ENCODE data around the gene EIF4A2.
"Not testable (repeated sequence)": the region's sequence is repeated elsewhere in the genome, so short reads cannot be mapped to it uniquely, and the experiment has no call there.

EIF4A2 gene

GRCh38 chr3:186784820-186785494 lies 1.6 kb downstream of the EIF4A2 start:
- DNase-seq (ENCODE audit: low spot score): no peak

- DNase-seq (ENCODE audit: low spot score): no peak
These were observed 2.2 kb downstream of the EIF4A2 start for GRCh38 chr3:186785495-186786018.

DNA sequence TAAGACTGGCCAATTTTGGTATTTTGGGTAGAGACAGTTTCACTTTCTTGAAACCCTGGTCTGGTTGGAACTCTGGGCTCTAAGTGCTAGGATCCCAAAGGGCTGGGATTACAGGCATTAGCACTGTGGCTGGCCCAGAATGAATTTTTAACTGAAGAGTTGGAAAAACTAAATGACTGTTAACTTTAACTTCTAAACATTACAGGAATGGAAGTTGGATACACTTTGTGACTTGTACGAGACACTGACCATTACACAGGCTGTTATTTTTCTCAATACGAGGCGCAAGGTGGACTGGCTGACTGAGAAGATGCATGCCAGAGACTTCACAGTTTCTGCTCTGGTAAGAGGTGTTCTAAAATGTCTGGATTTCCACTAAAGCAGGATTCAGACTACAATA lies 3.5 kb downstream of the EIF4A2 start:
- DNase-seq (ENCODE audit: low spot score): no peak

GRCh38 chr3:186787642-186788481 lies 4.5 kb downstream of the EIF4A2 start:
- DNase-seq (ENCODE audit: low spot score): no peak

DNA sequence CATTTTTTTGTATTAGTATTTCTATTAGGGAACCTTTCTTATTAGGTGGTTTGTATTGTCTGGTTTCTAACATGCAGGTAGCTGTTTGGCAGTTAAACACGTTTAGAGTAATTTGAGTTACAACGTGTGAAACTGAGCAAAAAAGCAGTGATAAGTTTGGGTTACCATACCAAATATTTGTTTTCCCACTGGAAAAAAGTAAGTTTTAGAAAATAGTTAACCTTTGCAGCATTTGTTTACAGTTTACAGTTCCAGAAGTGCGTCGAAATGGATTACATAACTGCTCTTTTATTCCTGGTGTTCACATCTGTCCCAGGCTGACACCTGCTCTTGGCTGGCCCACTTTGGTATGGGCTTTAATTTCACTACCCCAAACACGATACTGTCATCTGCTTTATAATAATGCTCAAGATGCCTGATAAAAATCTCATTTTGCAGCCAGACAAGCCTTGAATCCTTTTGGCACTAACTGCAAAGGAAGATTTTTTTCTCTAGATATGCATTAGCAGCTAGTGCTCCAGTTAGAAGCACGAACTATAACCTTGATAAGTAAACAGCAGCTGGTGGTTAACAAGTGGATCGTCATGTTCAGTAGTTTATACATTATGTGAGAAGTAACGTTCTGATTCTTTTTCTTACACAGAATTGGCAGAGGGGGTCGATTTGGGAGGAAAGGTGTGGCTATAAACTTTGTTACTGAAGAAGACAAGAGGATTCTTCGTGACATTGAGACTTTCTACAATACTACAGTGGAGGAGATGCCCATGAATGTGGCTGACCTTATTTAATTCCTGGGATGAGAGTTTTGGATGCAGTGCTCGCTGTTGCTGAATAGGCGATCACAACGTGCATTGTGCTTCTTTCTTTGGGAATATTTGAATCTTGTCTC lies 5.3 kb downstream of the EIF4A2 start:
- no peak for DNase-seq (ENCODE audit: low spot score)

DNA sequence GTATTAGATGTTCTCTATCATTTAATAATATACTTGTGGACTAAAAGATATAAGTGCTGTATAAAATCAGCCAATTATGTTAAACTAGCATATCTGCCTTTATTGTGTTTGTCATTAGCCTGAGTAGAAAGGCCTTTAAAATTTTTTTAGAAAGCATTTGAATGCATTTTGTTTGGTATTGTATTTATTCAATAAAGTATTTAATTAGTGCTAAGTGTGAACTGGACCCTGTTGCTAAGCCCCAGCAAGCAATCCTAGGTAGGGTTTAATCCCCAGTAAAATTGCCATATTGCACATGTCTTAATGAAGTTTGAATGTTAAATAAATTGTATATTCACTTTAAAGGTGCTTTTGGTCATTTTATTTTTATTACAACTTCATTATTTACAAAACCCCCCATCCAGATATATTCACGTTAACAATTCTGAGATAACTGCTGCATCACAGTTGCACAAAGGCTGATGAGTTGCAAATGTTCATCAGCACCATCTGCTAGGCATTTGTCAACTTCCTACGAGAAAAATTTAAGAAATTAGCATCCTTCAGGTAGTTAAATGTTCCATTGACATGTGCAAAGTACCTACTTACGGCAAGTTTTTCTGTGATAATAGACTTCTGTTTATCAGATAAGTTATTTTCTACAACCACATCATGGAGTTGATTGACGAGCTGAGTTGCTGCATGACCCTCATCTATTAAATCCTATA lies 6.3 kb downstream of the EIF4A2 start:
- no peak for DNase-seq (ENCODE audit: low spot score)

GRCh38 chr3:186790261-186790981 lies 7.0 kb downstream of the EIF4A2 start:
- no peak for DNase-seq (ENCODE audit: low spot score)

DNA sequence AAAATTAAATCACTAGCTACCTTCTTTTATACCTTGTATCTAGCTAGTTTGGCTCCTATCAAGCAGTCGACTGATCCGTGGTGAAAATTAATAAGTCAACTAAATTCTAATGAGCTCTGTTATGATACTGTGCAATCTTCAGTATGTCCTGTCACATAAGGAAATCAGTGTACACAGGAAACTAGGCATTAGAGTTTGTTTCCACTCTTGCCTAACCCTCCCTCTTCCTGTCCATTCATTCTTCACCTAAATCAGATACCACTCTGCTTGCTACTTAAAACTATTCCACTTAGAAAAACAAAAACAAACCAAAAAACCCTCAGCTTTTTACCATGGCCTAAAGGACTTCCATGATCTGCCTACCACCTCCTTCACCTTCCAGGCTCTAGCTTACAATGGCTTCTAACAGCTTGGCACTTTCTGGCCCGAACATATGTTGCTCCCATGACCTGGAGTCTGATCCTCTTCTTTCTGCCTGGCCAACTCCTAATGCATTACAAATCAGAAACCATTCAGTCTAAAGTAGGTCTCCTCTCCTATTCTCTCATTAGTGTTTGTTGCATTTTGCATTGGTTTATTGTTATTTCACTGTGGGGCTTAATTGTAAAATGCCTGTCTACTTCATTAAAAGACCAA lies 15.0 kb downstream of the EIF4A2 start:
- no peak for DNase-seq (ENCODE audit: low spot score)

DNA sequence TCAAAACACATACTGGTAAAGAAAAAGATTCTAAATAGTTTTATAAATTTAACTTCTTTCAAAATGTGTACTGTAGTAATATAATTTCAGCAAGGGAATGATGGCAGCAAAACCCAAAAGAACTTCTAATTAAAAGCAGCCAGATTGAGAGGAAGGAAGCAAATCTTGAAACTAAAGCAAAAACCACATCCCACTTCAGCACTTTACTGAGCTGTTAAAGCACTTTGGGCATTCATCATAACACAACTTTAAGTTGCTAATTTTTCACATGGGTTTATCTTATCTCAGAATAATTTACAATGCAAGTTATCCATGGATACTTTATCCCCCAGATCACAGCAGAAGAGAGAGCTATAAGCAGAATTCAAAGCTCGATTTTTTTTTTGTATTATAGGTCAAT lies 16.9 kb downstream of the EIF4A2 start:
- DNase-seq (ENCODE audit: low spot score): no peak

DNA sequence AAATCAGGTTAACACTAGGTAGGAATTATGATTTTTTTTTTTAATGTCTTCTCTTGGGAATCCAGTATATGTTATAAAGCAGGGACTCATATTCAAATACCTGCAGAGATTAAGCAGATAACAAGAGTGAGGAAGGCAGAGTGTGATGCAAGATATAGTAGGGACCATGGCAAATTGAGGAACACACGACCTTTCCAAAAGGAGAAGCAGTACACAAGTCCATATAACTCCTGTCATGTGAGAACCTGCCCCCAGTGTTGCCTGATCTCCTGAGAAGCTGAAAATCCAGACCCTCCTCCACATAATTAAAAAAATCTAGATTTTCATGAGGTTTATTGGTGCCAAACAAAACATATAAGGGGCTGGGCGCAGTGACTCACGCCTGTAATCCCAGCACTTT lies 19.3 kb downstream of the EIF4A2 start:
- no peak for DNase-seq (ENCODE audit: low spot score)

- DNase-seq (ENCODE audit: low spot score): not testable (repeated sequence)
These were observed 20.1 kb downstream of the EIF4A2 start for GRCh38 chr3:186803447-186803846.

- DNase-seq (ENCODE audit: low spot score): peak; percentile 85
These were observed 23.0 kb downstream of the EIF4A2 start, which contains the start of gene RFC4 for GRCh38 chr3:186806089-186807055. RFC4 (minus strand) TSS chr3:186806482; CDS start chr3:186804713, 1,769 bp downstream.

GRCh38 chr3:186807231-186807630 lies 23.9 kb downstream of the EIF4A2 start:
- no peak for DNase-seq (ENCODE audit: low spot score)

DNA sequence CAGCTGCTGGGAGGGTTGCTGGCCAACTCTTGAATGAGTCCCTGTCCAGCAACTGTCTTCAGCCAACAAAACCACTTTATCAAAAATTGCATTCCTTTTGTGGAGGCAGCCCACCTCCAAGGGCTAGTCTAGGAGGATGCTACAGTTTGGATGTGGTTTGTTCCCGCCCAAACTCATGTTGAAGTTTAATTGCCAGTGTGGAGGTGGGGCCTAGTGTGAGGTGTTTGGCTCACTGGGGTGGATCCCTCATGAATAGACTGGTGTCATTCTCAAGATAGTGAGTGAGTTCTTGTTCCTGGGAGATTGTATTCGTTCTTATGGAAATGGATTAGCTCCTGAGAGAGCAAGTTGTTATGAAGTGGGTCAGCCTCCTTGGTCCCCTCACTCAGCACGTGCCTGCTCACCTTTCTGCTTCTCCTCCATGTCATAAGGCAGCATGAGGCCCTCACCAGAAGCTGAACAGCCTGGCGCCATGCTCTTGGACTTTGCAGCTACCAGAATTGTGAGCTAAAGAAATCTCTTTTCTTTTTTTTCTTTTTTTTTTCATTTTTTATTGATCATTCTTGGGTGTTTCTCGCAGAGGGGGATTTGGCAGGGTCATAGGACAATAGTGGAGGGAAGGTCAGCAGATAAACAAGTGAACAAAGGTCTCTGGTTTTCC lies 27.1 kb downstream of the EIF4A2 start:
- no peak for DNase-seq (ENCODE audit: low spot score)

- DNase-seq (ENCODE audit: low spot score): not testable (repeated sequence)
These were observed 27.9 kb downstream of the EIF4A2 start for GRCh38 chr3:186811313-186811712.

DNA sequence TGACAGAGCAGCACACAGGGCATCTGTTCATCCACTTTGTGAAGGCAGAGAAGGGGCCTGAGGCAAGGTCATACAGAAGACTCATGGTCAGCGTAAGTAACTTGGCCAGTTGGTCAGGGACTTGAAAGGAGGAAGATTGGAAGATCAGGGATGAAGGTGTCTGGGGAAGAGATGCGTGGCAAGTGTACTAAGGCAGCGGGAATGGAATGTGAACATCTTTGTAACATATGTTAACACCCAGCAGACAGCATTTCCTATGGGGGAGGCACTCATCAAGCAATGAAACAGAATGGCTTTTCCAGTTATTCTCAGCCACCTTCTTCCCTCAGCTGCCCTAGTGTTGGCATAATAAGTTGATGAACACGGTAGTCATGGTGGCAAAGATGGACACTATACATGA lies 30.7 kb downstream of the EIF4A2 start:
- DNase-seq (ENCODE audit: low spot score): no peak

- DNase-seq (ENCODE audit: low spot score): peak; percentile 57
These were observed 32.1 kb downstream of the EIF4A2 start for GRCh38 chr3:186815435-186815834.

GRCh38 chr3:186818516-186818915 lies 35.1 kb downstream of the EIF4A2 start:
- DNase-seq (ENCODE audit: low spot score): no peak

GRCh38 chr3:186818956-186819355 lies 35.6 kb downstream of the EIF4A2 start:
- no peak for DNase-seq (ENCODE audit: low spot score)
